NCI-H187 treated with DMSO at 0.1 percent for 48 hours (cell line): ENCODE data around the gene POF1B.

Source experiments
- DNase-seq: peaks from one replicate; lab custom pipeline; 2025; lab: John Stamatoyannopoulos, UW

The POF1B gene

GRCh38 chrX:85243761-85244449, 135.6 kb downstream of the POF1B start, which contains the start of the genes SATL1 and ZNF711:
Gene SATL1 (minus strand): TSS chrX:85243779. CDS start chrX:85108968, 134,811 bp downstream.
Gene ZNF711 (plus strand): TSS chrX:85243991. CDS start chrX:85247573, 3,582 bp downstream.
- DNase-seq: no peak

- DNase-seq: no peak
Observed at GRCh38 chrX:85243155-85243554, 136.3 kb downstream of the POF1B start.
